Natural killer cell (primary cell): Measurements from ENCODE around the gene NSMCE1. TPM values are rescaled to one million over a fixed set of nuclear protein-coding genes. Genes with fewer than 3 reads are reported as not detected.
A peak's percentile ranks its signal among the peaks of the same experiment; 100 is the strongest.

Experiments
- ATAC-seq, 3 donors: fragments of 150-1000 bp in 2 of 3; fragments of 200-7000 bp in 1 of 3; cut with Tn5 transposase; 1 replicate in 1 of 3; 2 replicates in 2 of 3; pipeline ENCODE4 v1.10.0; 2021; ENCODE audit warnings: mild to moderate bottlenecking in 2 of 3, moderate library complexity in 2 of 3
- DNase-seq, 2 donors: peaks; one replicate each; pipeline versions ENCODE4 v3.0.0 to v3.0.0-alpha.2; 2013 to 2021; ENCODE audit warnings: mixed read lengths in 1 of 2
- H3K27ac ChIP-seq: one replicate; pipeline ENCODE4 v1.5.1; 2013; ENCODE audit warnings: mild to moderate bottlenecking, low read length
- H3K27me3 ChIP-seq: one replicate; pipeline ENCODE4 v1.6.1; 2013; ENCODE audit warnings: low read length; ENCODE audit not compliant: control insufficient read depth, insufficient read depth
- H3K36me3 ChIP-seq: one replicate; pipeline ENCODE4 v1.6.1; 2013; ENCODE audit warnings: low read length; ENCODE audit not compliant: control insufficient read depth, insufficient read depth
- H3K4me1 ChIP-seq: one replicate; pipeline ENCODE4 v1.6.1; 2013; ENCODE audit warnings: low read length; ENCODE audit not compliant: control insufficient read depth, insufficient read depth
- H3K4me3 ChIP-seq: one replicate; pipeline ENCODE4 v1.5.1; 2013; ENCODE audit warnings: low read length
- H3K9me3 ChIP-seq: one replicate; pipeline ENCODE4 v1.6.1; 2013; ENCODE audit warnings: low read length; ENCODE audit not compliant: control insufficient read depth, insufficient read depth
- H3K27ac Mint-ChIP-seq, 2 donors: one replicate each; pipeline ENCODE4 v1.8.0; 2022; ENCODE audit warnings: mild to moderate bottlenecking in 2 of 2, mixed read lengths in 2 of 2, moderate library complexity in 1 of 2
- H3K27me3 Mint-ChIP-seq, 2 donors: one replicate each; pipeline ENCODE4 v1.8.0; 2022; ENCODE audit warnings: low read depth in 2 of 2, mixed read lengths in 2 of 2
- H3K36me3 Mint-ChIP-seq: one replicate; pipeline ENCODE4 v1.8.0; 2022; ENCODE audit warnings: mixed read lengths
- H3K4me1 Mint-ChIP-seq, 2 donors: one replicate each; pipeline ENCODE4 v1.8.0; 2022; ENCODE audit warnings: mixed read lengths in 2 of 2
- H3K4me3 Mint-ChIP-seq: one replicate; pipeline ENCODE4 v1.8.0; 2022; ENCODE audit warnings: mild to moderate bottlenecking, moderate library complexity, mixed read lengths
- H3K9me3 Mint-ChIP-seq, 2 donors: one replicate each; pipeline ENCODE4 v1.8.0; 2022; ENCODE audit warnings: mixed read lengths in 2 of 2
- CTCF ChIP-seq: fragments of 200-600 bp; IDR thresholded peaks from one replicate; pipeline ENCODE4 v1.8.0; 2022; ENCODE audit warnings: antibody characterized with exemption
- WGBS: methylation state at CpG from one replicate; pipeline ENCODE4 v1.1.7; 2013; ENCODE audit warnings: missing lambda C conversion rate; ENCODE audit not compliant: insufficient coverage; 5-methylcytosine and 5-hydroxymethylcytosine counted together
- intact Hi-C: fragments of 100-400 bp; cut with micrococcal nuclease; formaldehyde crosslinking; loops from one replicate; pipeline ENCODE4 v1.14.2; 2022
- total RNA-seq, 4 donors: library from RNA; stranded (reverse); fragments of 120-200 nt in 1 of 4; gene quantifications; one replicate each; pipeline versions ENCODE4 v1.2.3 to v1.2.4, GENCODE V29; 2013 to 2022

The NSMCE1 gene
- total RNA-seq, 3 donors from 2014 or later (not counting 1 experiment from before 2014, with no cell fraction given) = 29.4 to 42.7 (median 37.7) TPM

DNA sequence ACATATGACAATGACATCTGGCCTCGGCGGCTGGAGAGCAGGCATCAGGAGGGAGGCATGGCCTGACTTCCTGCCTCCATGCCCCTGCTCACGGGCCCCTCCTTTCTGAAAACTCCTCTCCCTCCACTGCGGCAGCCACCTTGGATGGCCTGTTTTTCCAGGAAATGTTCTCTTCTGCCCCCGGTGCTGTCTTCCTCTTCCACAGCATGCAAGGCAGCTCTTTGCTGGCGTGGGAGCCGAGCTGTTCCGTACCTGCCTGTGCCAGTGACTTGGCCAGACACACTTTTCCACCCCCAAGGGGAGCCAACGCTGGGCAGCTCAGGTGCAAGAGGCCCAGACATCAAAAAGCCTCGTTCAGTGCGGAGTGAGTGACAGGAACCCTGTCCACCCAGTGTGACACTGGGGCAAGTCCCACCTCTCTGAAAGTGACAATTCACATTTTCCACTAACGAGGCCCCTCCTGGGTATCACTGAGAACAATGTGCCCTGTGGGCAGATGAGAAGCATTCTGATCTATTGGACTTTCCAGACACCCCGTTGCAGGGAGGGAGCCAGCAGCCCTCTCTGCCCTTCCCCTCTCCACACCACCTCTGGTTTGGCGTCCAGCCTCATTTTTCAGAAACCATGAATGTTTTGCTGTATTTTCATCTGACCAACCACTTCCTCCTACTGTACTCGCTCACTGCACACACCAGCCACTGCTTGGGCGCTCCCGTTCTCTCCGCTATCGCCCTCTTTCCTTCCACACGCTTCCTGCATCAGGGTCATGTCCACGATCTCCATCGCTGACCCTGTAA, 31.2 kb downstream of the NSMCE1 start:
- under 1% methylated on average over 22 of the region's 22 CpGs for WGBS
- no peak for TF ChIP-seq CTCF
- H3K9me3 Mint-ChIP-seq = no peaks in the 10 kb centered on the region
- H3K4me3 Mint-ChIP-seq = peak overlapping the region; percentile 76
- peak; percentile 71 to 86 (median 79) for ATAC-seq
- no peaks in the 10 kb centered on the region for H3K27me3 Mint-ChIP-seq
- intact Hi-C loops = loop anchor here (1.0 to 2.0 kb wide), 4 partner anchors 31 to 219 kb away; partner anchors contain the start of genes KDM8 and NSMCE1
- H3K9me3 ChIP-seq = no peaks in the 10 kb centered on the region
- peak overlapping the region; percentile 99 for H3K27ac ChIP-seq
- peaks cover 64 to 66% of the 10 kb centered on the region in 2 donors for H3K4me1 Mint-ChIP-seq
- peak; percentile 67 to 84 for DNase-seq
- H3K36me3 ChIP-seq = peaks cover 3% of the 10 kb centered on the region
- peaks cover 96% of the 10 kb centered on the region for H3K4me1 ChIP-seq
- no peaks in the 10 kb centered on the region for H3K36me3 Mint-ChIP-seq
- peak overlapping the region; percentile 94 to 100 for H3K27ac Mint-ChIP-seq
- H3K4me3 ChIP-seq = no peak overlapping the region
- H3K27me3 ChIP-seq = no peaks in the 10 kb centered on the region

DNA sequence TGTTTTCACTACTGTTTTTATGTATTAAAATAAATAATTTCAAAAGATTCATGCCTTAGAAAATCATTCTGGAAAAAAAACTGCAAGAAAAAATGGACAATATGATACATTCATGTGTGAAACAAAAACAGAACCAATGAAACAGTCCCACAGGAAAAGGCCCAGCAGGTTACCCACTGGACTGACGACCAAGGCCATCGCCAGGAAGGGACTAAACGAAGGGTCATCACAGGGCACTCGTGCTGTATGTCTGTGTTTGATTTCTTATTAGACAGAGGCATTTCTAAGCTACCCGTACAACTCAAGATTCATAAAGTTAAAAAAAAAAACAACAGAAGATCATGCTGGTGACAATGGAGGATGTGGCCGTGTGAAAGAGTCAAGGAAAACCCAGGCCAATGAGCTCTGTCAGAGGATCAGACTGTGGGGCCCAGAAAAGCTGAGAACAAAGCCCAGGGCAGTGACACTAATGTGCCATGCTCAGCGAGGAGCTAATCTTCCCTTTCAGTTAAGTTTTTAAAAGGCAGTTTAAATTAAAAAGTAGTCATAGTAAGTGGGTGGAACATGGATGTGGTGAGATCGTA, 31.8 kb downstream of the NSMCE1 start:
- H3K4me3 ChIP-seq = no peak overlapping the region
- H3K4me3 Mint-ChIP-seq = peak overlapping the region; percentile 76
- no peak for TF ChIP-seq CTCF
- peaks cover 98% of the 10 kb centered on the region for H3K4me1 ChIP-seq
- no peaks in the 10 kb centered on the region for H3K27me3 ChIP-seq
- no peaks in the 10 kb centered on the region for H3K9me3 ChIP-seq
- no peaks in the 10 kb centered on the region for H3K36me3 Mint-ChIP-seq
- ATAC-seq (peak; percentile 25 to 39 (median 37)), DNase-seq (no peak)
- H3K4me1 Mint-ChIP-seq = peaks cover 64 to 66% of the 10 kb centered on the region in 2 donors
- H3K27ac ChIP-seq = peak overlapping the region; percentile 99
- peaks cover 3% of the 10 kb centered on the region for H3K36me3 ChIP-seq
- H3K9me3 Mint-ChIP-seq = no peaks in the 10 kb centered on the region
- H3K27me3 Mint-ChIP-seq = no peaks in the 10 kb centered on the region
- H3K27ac Mint-ChIP-seq = peak overlapping the region; percentile 94 to 100
- intact Hi-C loops = loop anchor here (1.0 to 2.0 kb wide), 4 partner anchors 32 to 220 kb away; partner anchors contain the start of genes KDM8 and NSMCE1
- 40% methylated on average over 7 of the region's 8 CpGs for WGBS

- peaks cover 69 to 71% of the 10 kb centered on the region in 2 donors for H3K4me1 Mint-ChIP-seq
These were observed 32.7 kb downstream of the NSMCE1 start for GRCh38 chr16:27235938-27236245.

More at GRCh38 chr16:27235938-27236245, 32.7 kb downstream of the NSMCE1 start:
- no peaks in the 10 kb centered on the region for H3K36me3 Mint-ChIP-seq
- no peaks in the 10 kb centered on the region for H3K9me3 ChIP-seq
- DNase-seq = peak in 1 of 2 donors; percentile 36
- H3K36me3 ChIP-seq = peaks cover 3% of the 10 kb centered on the region
- WGBS = 56% methylated on average over 8 of the region's 8 CpGs
- H3K4me1 ChIP-seq = peaks cover 98% of the 10 kb centered on the region
- peak overlapping the region; percentile 99 for H3K27ac ChIP-seq
- no peaks in the 10 kb centered on the region for H3K27me3 ChIP-seq
- H3K27ac Mint-ChIP-seq = peak overlapping the region; percentile 94 to 100
- H3K27me3 Mint-ChIP-seq = no peaks in the 10 kb centered on the region
- no peaks in the 10 kb centered on the region for H3K9me3 Mint-ChIP-seq
- no peak for TF ChIP-seq CTCF
- intact Hi-C loops = loop anchor here (2.0 kb wide), 5 partner anchors 19 to 221 kb away; partner anchors contain the start of gene KDM8
- ATAC-seq = no peak
- peak overlapping the region; percentile 85 for H3K4me3 Mint-ChIP-seq
- H3K4me3 ChIP-seq = no peak overlapping the region
